ENCODE data around the gene KLK14. TPM values are rescaled to one million over a fixed set of nuclear protein-coding genes. Genes with fewer than 3 reads are reported as not detected.

Gene KLK14
- polyA plus RNA-seq, 1 donor from 2014 or later, result not detected

DNA sequence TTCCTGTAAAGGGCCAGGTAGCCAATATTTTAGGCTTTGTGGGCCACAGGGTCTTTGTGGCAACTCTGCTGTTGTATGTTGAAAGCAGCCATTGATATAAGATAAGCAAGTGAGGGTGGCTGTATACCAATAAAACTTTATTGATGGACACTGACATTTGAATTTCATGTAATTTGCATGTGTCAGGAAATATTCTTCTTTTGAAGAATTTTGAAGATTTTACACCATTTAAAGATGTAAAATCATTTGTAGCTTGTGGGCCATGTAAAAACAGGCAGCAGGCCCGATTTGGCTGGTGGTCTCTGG lies 27.9 kb upstream of the KLK14 start:
- H4K20me1 ChIP-seq (ENCODE audit: insufficient read depth), result no peaks in the 10 kb centered on the region
- no peaks in the 10 kb centered on the region for H3F3A ChIP-seq (ENCODE audit: insufficient read depth, low read length, poor library complexity, severe bottlenecking)
- peaks cover 7% of the 10 kb centered on the region for H3K79me2 ChIP-seq (replicated peaks; ENCODE audit: insufficient read depth, low read length)
- no peak overlapping the region for H3K27ac ChIP-seq (ENCODE audit: low read length)
- no peak overlapping the region for H3K4me3 ChIP-seq (ENCODE audit: low read length)
- H3K27me3 ChIP-seq (ENCODE audit: insufficient read depth, low read depth, low read length), result no peaks in the 10 kb centered on the region
- H3K9me2 ChIP-seq (ENCODE audit: insufficient read depth, low read length), result no peaks in the 10 kb centered on the region
- no peak overlapping the region for H3K9ac ChIP-seq (ENCODE audit: low read length)
- no peaks in the 10 kb centered on the region for H3K9me3 ChIP-seq (ENCODE audit: low read length)
- no peak for TF ChIP-seq TAF1 (IDR thresholded peaks at IDR 0.05; ENCODE audit: low read depth)
- TF ChIP-seq SMC3 (conservative IDR thresholded peaks at IDR 0.05; ENCODE audit: poor library complexity), result no peak
- no peak for TF ChIP-seq EZH2 (IDR thresholded peaks at IDR 0.05; ENCODE audit: borderline replicate concordance, insufficient read depth, low read length, poor library complexity, severe bottlenecking)
- TF ChIP-seq RAD21 (conservative IDR thresholded peaks at IDR 0.05), result no peak
- TF ChIP-seq, protein P1, sequence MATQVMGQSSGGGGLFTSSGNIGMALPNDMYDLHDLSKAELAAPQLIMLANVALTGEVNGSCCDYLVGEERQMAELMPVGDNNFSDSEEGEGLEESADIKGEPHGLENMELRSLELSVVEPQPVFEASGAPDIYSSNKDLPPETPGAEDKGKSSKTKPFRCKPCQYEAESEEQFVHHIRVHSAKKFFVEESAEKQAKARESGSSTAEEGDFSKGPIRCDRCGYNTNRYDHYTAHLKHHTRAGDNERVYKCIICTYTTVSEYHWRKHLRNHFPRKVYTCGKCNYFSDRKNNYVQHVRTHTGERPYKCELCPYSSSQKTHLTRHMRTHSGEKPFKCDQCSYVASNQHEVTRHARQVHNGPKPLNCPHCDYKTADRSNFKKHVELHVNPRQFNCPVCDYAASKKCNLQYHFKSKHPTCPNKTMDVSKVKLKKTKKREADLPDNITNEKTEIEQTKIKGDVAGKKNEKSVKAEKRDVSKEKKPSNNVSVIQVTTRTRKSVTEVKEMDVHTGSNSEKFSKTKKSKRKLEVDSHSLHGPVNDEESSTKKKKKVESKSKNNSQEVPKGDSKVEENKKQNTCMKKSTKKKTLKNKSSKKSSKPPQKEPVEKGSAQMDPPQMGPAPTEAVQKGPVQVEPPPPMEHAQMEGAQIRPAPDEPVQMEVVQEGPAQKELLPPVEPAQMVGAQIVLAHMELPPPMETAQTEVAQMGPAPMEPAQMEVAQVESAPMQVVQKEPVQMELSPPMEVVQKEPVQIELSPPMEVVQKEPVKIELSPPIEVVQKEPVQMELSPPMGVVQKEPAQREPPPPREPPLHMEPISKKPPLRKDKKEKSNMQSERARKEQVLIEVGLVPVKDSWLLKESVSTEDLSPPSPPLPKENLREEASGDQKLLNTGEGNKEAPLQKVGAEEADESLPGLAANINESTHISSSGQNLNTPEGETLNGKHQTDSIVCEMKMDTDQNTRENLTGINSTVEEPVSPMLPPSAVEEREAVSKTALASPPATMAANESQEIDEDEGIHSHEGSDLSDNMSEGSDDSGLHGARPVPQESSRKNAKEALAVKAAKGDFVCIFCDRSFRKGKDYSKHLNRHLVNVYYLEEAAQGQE (IDR thresholded peaks at IDR 0.05; ENCODE audit: borderline replicate concordance), result no peak
- TF ChIP-seq, protein P2, sequence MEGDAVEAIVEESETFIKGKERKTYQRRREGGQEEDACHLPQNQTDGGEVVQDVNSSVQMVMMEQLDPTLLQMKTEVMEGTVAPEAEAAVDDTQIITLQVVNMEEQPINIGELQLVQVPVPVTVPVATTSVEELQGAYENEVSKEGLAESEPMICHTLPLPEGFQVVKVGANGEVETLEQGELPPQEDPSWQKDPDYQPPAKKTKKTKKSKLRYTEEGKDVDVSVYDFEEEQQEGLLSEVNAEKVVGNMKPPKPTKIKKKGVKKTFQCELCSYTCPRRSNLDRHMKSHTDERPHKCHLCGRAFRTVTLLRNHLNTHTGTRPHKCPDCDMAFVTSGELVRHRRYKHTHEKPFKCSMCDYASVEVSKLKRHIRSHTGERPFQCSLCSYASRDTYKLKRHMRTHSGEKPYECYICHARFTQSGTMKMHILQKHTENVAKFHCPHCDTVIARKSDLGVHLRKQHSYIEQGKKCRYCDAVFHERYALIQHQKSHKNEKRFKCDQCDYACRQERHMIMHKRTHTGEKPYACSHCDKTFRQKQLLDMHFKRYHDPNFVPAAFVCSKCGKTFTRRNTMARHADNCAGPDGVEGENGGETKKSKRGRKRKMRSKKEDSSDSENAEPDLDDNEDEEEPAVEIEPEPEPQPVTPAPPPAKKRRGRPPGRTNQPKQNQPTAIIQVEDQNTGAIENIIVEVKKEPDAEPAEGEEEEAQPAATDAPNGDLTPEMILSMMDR (IDR thresholded peaks at IDR 0.05; ENCODE audit: poor library complexity, severe bottlenecking), result no peak
- no peak for TF ChIP-seq EP300 (conservative IDR thresholded peaks at IDR 0.05; ENCODE audit: poor library complexity, severe bottlenecking)
- TF ChIP-seq POLR2AphosphoS5 (IDR thresholded peaks at IDR 0.05), result no peak
- TF ChIP-seq MXI1 (conservative IDR thresholded peaks at IDR 0.05; ENCODE audit: poor library complexity, severe bottlenecking), result no peak
- H2AFZ ChIP-seq (ENCODE audit: low read depth, low read length), result no peak overlapping the region
- H3K36me3 ChIP-seq (ENCODE audit: insufficient read depth, low read length), result no peaks in the 10 kb centered on the region
- no peak overlapping the region for H3K4me2 ChIP-seq (ENCODE audit: low read length)

DNA sequence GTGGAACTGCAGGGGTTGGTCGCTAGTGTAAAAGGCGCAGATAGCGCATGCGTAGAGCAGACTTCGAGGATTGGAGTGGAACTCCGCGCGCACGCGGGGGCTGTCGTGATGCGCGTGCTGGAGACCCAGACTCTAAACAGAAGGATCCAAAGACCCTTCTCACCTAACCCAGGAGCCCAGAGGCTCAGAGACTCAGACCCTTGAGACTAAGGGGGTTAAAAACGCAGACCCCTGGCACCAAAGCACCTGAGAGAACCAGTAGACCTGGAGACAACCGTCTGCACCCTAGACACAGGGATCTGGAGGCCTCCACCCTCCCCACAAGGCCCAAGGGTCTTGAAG lies 26.1 kb upstream of the KLK14 start:
- Histone ChIP-seq H3K4me2 (ENCODE audit: low read length) (peak overlapping the region; percentile 72), H3K79me2 (replicated peaks; ENCODE audit: insufficient read depth, low read length) (peaks cover 7% of the 10 kb centered on the region), H3K9me3 (ENCODE audit: low read length) (no peaks in the 10 kb centered on the region), H3K9me2 (ENCODE audit: insufficient read depth, low read length) (no peaks in the 10 kb centered on the region), H3K4me3 (ENCODE audit: low read length) (peak overlapping the region; percentile 88), H3F3A (ENCODE audit: insufficient read depth, low read length, poor library complexity, severe bottlenecking) (no peaks in the 10 kb centered on the region), H2AFZ (ENCODE audit: low read depth, low read length) (peak overlapping the region; percentile 88), H3K27me3 (ENCODE audit: insufficient read depth, low read depth, low read length) (no peaks in the 10 kb centered on the region), H3K9ac (ENCODE audit: low read length) (peak overlapping the region; percentile 65), H3K27ac (ENCODE audit: low read length) (peak overlapping the region; percentile 81), H4K20me1 (ENCODE audit: insufficient read depth) (no peaks in the 10 kb centered on the region), H3K36me3 (ENCODE audit: insufficient read depth, low read length) (no peaks in the 10 kb centered on the region)
- TF ChIP-seq MXI1 (conservative IDR thresholded peaks at IDR 0.05; ENCODE audit: poor library complexity, severe bottlenecking) (no peak), EP300 (conservative IDR thresholded peaks at IDR 0.05; ENCODE audit: poor library complexity, severe bottlenecking) (peak; percentile 31), POLR2AphosphoS5 (IDR thresholded peaks at IDR 0.05) (peak; percentile 1), RAD21 (conservative IDR thresholded peaks at IDR 0.05) (peak; percentile 8)
- TF ChIP-seq, protein P2 (IDR thresholded peaks at IDR 0.05; ENCODE audit: poor library complexity, severe bottlenecking), result no peak
- TF ChIP-seq, protein P1 (IDR thresholded peaks at IDR 0.05; ENCODE audit: borderline replicate concordance), result no peak
